ENCODE data around the gene SNW1.

SNW1 gene

DNA sequence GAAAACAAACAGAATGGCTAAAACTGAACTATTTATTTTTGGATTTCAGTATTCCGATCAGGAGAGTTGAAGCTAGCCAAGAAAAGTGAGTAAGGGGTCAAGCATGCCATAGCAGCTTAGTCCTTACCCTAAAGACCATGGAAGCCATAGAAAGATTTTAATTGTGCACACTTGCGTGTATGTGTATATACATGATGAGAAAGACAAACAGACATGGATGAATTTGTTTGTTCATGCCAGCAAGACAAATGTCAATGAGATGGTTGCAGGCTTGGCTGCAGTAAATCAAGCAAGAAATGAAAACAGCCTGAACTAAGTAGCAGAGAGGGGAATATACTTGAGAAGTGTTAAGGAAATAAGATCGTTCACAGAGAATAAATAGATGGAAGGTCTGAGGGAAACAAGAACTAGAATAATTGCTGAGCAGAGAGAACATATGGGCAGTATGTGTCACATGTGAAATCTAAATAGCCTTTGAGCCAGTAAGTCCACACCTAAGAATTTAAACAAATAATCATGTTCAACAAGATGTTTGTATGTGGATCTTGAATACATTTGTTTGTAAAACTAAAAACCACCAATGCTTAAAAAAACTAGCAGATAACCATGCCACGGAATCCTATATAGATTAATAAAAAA lies 14.8 kb downstream of the SNW1 start:
- no peak for FAIRE-seq

DNA sequence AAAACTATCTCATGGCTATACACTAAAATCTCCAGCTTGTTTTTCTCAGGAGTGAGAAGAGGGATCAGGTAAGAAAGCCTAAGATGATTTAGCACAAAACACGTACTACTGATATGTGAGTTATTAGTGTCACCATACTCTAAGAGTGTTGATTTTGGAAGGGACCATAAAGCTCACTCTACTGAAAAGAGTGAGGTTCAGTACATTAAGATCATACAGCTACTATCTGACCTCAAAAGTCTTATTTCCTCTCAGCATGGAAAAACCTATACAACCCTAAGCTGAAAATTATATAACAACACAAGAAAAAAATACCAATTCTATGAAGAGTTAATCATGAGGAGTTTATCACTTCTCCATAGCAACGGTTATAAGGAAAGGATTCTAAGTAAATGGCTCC lies 19.5 kb downstream of the SNW1 start:
- no peak for FAIRE-seq

DNA sequence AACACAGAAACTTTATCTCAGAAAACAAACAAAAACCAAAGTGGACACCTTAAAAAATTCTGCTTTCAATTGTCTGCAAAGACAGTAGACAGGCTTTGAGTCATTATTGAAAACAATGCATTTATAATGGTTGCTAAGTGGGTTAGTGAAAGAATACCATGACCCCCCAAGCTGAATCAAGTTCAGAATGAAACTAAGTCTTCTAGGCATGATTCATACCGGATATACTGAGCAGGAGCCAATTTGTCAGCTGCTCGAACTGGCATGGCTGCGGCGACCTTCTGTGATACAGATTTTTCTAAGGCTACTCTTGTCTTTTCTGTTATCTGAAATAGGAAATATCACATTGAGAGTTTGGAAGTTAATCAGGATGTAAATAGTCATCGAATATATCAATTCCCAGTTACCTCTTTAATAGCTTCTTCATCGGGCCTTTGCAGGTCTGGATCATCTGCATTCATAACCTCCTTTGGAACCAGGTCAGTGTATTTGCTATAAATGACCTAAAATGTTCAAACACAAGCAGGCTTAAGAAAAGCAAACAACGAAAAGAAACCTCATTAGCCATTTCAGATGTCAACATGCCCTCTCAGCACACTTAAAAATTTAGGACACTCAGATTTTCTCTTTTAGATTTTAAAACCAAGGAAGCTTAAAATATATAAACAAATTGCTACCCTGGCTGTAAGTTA lies 22.3 kb downstream of the SNW1 start:
- no peak for FAIRE-seq

DNA sequence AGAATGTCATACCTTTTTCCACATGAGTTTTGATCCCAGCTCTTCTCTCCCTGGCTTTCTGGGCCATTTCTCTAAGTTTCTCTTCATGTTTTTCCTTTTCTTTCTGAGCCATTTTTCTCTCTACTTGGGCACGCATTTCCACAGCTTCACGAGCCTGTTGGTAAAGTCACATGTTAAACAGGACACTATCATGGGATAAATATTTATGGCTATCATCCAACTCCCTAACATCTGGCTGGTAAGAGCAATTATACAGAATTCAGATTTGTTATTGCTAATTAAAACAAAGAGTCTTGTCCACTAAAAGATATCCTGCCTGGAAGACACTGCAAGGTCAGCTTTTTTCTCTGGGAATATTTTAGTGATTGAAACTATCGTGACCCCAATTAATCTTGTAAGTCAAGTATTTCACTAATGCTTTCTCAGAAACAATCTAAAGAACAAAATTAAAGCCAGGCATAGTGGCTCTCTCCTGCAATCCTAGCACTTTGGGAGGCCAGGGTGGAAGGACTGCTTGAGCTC lies 29.9 kb downstream of the SNW1 start:
- FAIRE-seq: no peak

DNA sequence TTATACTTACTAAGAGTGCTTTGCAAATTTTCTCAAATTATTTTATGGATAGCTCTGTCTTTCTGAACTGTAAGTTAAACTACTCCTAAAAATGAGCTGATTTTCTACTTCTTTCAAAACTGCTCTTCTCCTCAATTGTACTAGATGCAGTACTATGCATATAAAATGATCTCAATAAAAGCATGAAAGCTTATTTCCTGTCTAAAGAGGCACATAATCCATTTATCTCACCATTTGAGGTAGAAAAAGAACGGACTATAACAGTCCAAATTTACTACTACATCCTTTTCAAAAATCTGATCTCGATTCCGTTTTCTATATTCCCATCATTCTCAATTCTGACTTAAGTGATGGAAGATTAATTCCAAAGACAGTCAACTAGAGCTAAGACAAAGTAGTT lies 38.7 kb downstream of the SNW1 start:
- FAIRE-seq: no peak

DNA sequence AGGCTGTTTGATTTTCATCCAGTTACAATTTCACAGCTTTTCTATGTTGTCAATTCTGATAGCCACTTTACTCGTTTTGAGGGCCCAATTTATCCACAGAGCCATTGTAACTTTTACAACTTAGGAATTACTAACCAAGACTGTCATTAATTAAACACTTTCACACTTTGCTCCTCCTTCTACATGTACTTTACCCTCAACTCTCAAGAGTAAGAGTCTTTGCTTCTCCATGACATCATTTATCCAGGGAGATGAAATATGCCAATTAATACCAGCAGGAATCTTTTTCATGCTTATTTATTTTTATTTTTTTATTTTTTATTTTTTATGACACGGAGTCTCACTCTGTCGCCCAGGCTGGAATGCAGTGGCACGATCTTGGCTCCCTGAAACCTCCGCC lies 39.5 kb downstream of the SNW1 start:
- FAIRE-seq: no peak

DNA sequence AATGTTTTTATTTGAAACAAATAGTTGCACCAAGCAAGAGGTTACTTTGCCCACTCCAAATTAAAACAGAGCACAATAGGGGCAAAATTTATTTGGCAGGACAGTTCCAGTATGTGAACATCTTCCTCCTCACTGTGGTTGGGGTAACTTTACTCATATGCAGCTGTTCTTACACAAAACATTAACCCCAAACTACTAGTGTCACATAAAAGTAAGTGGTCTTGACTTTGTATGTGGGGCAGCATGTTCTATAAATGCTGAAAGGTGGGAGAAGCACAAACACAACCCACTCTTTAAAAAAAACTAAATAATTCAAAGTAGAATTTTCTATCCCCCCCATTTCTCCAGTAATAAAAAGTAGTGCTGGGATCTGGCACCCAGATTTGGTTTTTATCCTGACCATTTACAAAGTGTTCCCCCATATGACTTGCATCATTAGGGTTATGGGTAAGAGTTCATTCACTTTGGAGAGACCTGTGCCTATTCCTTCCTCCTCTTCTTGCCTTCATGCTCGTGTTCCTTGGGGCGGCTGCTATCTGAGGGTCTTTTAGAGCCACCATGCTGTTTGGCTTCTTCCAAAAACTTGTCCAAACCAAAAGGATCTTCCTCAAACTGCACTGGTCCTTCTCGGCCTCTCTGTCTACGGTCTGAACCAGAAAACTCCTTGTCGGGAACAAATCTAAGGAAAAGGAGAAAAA lies 43.2 kb downstream of the SNW1 start:
- FAIRE-seq: no peak

DNA sequence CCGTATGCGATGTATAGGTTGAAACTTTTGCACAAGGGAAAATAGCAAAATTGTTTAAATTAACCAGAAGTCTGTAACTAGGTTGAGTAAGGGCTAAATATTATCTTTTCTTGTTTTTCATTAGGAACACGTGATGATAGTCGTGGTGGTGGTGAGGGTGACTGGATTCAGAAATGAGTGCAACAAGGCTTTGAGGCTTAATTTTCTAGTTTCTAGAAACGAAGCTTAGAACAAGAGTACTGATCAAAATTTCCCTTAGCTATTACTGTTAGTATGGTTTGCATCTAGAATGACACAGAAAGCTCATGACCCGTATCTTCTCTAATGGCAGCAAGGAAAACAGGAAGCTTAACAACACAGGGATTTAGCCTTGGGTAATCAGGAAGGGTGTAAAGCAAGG lies 46.0 kb downstream of the SNW1 start:
- no peak for FAIRE-seq

DNA sequence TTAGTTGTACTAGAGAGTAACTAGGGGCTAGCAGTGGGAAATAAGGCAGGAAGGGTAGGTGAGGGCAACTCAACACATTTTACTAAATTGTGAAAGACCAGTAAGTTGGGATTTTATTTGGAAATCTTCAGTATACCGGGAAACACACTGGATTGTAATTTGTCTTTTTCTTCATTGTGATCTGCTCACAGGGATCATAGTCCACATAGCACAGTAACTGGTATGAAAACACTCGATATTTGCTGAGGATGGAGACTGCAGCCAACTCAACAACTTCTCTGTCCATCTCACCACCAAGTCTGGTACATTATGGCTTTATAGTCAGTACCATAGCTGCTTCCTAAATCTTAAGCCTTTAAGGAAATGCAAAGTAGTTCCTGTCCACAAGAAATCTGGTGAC lies 50.6 kb downstream of the SNW1 start:
- no peak for FAIRE-seq

DNA sequence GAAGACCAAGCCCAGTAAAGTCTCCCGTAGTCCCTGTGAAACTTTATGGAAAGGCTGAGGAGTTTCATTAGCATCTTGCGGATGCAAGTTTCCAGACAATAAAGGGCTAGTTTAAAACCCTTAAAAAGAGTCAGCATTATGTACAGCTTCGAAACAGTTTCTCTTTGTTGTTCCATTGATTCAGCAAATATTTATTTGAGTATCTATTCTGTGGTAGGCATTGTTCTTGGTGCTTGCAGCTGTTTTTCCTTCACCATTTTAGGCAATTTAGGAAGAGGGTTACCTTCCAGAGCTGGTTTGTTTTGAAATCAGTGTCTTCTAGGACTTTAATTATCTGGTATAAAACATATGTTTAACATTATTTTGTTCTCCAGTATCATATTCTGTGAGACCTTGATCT lies 51.5 kb downstream of the SNW1 start:
- no peak for FAIRE-seq

DNA sequence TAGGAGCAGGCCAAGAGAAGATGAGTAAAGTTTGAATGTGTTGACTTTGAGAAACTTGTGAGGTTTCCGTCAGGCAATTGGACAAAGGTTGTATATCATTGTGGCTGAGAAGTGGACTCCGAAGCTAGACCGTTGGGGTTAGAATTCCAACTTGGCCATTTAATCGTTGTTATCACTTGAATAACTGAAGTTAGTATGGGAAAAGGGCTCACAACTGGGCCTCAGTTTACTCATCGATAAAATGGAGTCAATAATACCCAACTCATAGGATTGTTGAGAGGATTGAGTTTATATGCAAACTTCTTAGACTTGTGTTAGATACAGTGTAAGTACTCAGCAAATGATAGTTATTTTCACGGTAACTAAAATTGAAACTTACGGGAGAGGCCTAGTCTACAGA lies 52.2 kb downstream of the SNW1 start:
- FAIRE-seq: no peak

DNA sequence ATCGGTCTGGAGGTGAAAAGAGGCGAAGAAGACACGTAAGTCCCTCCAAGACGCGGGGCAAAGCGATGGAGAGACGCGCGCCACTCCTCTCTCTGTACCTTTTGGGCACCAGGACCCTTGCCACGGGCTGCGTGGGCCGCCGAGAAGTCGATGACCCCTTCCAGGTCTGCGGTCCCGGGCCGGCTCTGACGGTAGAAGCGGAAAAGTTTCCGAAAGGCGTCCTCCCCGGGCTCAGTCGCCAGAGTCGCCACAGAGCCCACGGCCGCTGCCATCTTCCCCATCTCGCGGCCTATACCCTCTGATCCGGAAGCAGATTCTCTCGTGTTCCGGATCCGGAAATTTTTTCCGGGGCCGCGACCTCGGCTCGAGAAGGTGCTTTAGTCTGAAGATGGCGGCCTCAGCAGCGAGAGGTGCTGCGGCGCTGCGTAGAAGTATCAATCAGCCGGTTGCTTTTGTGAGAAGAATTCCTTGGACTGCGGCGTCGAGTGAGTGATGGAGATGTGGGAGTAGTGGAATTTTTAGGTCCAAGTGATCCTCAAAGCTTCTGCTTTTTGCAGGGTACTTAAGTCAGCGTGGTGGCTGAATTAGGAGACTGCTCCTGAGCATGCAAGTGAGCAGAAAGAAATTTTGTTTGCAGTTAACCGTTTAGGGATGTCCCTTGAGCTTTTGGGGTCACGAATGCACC lies 53.1 kb downstream of the SNW1 start, which contains the start of the genes ALKBH1 and SLIRP:
Gene ALKBH1 (minus strand): TSS at position 300 of the 685 bp plus-strand sequence. CDS start 19 bp downstream, at position 281.
Gene SLIRP (plus strand): TSS at position 380 of the 685 bp plus-strand sequence. CDS start 9 bp downstream, at position 389.
- FAIRE-seq: no peak

DNA sequence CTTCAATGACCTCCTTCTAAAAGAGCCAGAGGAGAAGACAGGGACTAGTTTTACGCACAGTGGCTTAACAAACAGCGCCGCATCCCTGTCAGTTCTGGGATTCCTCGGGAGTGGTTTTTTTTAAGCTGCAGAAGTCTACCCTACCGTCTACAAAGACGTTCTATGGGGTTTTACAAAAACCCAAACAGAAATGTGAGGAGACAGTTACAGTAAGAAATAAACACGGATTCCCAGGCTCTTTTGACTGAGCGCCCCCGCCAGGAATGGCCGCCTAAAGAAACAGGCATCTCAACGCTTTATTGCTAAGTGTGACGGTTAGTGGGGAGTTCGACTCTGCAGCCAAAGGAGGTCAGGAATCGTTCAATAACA lies 53.6 kb downstream of the SNW1 start:
- FAIRE-seq: no peak

DNA sequence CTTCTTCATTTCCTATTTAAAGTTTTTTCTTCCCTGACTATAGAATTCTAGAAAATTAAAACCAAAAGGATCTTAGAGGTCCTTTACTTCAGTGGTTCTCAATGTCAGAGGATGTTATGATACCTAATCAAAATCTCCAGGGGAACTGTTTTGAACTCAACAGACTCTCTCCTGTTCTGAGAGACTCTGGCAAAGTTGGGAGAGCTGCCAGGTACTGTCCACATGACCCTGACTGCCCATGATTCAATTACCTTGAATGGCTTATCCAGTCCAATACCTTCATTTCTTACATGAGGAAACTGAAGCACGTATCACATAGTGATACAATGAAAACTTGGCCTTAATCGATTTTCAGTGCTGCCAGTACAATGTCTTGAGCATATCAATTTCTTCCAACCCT lies 69.7 kb downstream of the SNW1 start:
- FAIRE-seq: no peak

DNA sequence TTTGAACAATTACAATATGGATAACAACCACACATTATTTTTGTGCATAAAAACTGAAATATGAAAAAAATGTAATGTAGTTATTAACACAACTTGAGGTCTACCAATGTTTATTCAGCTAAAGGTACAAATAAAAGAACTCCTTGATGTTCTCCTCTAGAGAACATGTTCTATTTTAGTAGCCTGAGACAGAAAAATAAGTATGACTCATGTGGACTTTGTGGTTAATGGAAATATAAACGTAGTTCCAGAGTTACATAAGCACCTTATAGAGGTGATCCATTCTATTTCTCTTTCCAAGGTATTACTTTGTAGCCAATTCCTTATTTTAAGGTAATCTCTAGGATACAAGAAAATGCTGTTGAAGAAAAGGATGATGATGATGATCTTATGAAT lies 78.8 kb downstream of the SNW1 start:
- no peak for FAIRE-seq

DNA sequence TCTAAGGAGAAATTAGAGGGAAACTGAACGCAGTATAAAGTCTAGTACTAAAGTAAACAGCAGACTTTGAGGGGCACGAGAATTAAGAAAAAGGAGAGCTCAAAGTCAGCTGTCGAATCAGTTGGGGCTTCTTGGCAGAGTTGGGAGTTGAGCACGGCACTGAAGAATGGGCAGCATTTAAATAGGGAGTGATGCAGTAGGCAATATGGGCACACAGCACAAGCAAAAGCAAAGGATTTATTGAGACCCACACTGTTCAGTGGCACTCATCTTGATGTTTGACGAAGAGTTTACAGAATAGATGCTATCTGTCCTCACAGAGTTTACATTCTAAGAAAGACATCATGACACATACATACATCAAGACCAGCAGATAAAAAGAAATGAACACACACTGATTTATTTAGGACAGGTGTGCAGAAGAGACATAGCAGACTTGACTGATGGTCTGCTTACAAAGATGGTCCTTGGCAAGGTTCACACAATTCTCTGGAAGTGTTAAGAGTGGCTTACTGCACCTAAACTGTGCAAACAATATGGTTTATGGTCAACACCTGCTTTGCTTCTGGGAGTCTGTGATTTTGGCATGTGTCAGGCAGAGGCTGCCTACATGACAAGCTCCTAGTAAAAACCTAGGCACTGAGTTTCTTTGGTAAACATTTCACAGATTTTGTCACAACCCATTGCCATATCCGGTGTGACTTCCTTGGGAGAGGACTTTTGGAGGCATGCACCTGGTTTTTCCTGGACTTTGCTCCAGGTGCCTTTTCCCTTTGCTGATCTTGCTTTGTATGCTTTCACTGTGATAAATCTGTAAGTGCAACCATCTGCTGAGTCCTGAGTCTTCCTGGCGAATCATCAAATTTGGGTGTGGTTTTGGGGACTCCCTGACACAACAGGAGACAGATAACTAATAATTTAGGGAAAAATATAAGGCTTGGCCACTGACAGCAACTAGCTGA lies 79.5 kb downstream of the SNW1 start:
- FAIRE-seq: no peak

DNA sequence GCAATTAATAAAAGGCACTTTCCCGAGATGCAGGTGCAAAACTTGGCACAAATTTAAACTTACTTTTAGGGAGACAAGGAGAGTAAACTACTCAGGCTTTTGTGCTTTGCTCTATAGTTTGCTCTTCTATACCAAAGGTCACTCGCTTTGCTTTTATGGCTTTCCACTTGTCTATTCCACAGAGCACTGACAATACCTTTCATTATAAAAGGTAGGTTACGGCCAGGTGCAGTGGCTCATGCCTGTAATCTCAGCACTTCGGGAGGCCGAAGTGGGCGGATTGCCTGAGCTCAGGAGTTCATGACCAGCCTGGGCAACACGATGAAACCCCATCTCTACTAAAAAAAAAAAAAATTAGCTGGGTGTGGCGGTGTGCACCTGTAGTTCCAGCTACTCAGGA lies 86.0 kb downstream of the SNW1 start:
- FAIRE-seq: no peak

DNA sequence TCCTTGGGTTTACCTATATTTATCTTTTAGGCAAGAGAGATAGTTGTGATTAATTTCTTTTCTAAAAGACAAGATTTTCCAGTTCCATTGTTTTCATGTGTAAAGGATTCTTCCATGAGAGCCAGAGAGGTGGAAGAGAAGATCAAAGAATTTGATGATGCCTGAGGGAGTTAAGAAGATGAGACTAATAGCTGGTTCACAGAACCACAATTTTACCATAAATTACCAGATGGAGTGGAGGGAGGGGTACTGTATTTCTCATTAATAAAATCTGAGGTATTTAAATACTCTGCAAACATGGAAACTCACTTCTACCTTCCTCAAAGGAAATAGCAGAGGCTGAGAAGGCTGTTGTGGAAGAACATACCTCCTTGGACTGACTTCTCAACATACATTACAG lies 87.8 kb downstream of the SNW1 start:
- FAIRE-seq: no peak

Data from A204.1 (cell line).